ENCODE data around the gene GNAI3.
"Not testable (repeated sequence)": the region's sequence is repeated elsewhere in the genome, so short reads cannot be mapped to it uniquely, and the experiment has no call there.

GNAI3 gene

DNA sequence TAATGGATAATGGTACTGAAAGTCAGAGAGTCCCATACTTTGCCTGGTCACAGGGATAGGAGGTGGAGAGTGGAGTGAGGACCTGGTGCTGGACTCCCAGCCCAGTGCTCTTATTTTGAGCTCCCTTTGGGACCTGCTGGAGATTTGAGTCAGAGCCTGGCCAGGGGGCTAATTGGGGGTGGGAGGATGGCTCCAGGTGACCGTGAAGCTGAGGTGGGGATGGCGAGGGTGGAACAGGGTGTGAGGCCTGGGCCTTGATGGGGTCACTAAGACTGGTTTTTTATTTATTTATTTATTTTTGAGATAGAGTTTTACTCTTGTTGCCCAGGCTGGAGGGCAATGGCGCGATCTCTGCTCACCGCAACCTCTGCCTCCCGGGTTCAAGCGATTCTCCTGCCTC lies 89.0 kb downstream of the GNAI3 start:
- no peak for DNase-seq (ENCODE audit: low spot score)

DNA sequence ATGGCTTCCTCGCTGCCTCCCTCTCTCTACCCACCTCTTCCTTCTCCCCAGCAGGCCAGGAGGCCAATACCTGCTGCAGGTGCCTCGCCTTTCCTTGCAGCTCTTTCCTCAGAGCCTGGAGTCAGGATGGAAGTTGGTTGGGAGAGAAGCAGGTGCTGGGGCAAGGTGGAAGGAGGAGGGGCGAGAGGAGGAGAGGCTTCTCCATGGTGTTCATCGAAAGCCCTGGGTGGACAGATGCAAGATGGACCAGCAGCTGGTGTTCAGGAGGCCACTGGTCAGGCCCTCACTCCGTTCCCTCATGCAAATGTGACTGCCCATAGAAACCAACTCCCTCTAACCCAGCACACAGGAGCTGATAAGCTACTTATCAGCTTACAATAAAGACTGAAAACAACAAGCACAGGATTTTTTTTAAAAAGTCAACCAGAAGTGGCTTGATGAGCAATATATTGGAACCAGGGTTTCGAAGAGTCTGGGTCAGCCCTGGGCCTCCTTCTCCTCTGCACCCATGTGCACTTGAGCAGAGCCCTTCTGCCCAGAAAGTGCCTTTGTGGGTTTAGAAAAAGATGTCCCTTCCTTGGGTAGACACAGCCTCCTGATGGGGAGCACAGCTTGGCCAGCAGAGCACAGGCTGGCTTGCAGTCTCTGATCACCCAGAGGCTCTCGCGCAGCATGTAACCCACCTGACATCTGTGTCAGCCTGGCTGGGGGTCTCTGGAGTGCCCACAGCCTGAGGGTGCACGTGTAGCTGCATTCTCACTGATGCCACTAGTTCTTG lies 90.8 kb downstream of the GNAI3 start:
- no peak for DNase-seq (ENCODE audit: low spot score)

DNA sequence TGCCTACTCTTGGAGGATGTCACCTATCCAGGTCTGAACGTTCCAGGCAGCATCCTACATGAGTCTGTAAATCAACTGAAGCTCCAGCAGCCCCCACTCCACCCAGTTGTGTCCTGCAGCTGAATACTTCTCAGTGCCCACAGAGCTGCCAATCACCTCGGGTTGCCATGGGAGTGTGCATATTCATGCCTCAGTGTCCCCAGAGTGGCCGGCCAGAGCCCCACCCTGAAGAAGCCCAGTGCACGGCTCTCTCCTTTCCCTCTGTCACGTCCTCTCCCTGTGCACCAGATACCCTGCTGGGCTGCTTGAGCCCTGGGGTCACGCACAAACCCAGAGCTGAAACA lies 91.4 kb downstream of the GNAI3 start:
- DNase-seq (ENCODE audit: low spot score) = no peak

DNA sequence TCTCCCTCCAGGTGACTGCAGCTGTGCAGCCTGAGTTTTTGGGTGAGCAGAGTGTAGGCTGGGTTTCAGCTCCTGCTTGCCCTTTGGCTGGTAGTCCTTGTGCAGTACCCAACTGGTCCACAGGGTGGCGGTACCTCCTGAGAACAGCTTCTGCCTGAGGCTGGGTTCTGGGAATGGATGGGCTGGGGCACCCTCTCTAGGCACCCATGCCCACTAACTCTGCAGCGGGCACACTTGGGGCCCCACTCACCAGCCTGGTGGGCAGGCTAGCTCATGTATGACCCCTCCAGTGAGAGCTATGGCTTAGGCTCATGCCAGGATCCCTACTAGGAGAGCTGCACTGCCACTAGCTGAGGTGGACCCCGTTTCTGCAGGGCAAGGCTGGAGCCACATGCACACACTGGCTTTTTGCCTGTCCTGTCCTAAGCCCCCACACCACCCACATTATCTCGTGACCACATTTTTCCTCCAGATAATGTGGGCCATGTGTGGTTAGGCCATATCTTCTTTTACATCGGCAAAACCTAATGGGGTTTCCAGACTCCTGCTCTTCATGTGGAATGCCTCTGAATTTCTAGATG lies 92.0 kb downstream of the GNAI3 start:
- peak; percentile 71 for DNase-seq (ENCODE audit: low spot score)

DNA sequence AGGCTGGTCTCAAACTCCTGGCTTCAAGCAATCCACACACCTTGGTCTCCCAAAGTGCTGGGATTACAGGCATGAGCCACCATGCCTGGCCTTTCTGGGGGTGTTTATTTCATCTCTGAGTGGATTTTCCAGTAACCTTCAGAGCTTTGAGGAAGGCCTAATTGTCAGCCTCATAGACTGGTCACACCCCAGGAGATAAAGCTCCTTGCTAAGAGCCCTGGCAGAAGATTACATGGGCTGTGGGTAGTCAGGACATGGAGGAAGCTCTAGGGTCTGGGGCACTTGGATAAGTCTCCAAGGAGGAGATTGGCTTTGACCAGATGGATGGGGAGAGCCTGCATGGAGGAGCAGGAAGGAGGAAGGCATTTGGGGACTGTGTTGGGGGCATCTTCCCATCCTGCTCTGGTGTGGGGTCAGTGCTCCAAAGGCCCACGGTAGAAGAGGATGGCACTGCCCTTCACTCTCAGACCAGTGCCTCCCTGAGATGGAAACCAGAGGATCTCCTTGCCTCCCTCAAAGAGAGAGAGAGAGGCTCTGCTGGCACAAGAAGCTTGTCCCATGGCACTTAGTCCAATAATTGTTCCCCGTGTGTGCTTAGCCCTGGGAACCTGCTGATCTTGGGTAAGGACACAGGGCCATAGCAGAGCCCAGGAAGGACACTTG lies 92.8 kb downstream of the GNAI3 start:
- DNase-seq (ENCODE audit: low spot score) = no peak

DNA sequence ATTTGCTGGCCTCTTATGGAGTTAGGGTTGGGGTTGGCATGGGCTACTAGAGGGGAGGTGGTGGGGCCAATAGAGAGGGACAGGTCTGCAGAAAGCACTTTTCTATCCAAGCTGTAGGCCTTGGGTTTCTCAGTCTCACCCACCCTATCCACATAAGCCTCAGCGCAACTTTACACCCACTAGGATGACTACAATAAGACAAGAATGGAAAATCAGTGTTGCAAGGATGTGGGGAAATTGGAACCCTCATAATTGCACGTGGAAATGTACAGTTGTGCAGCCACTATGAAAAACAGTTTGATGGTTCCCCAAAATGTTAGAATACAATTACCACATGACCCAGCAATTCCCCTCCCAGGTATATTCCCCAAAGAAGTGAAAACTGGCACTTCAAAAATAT lies 93.4 kb downstream of the GNAI3 start:
- no peak for DNase-seq (ENCODE audit: low spot score)

DNA sequence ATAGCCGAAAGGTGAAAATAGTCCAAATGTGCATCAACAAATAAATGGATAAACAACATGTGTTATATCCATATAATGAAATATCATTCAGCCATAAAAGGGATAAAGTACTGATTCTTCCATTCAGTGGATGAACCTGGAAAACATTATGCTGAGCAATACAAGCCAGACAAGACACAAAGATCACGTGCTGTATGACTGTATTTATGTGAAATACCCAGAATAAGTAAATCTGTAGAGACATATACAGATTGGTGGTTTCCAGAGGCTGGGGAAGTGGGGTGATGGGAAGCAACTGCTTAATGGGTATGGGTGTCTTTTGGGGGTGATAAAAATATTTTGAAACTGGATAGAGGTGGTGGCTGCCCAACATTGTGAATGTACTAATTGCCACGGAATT lies 94.2 kb downstream of the GNAI3 start:
- DNase-seq (ENCODE audit: low spot score) = no peak

DNA sequence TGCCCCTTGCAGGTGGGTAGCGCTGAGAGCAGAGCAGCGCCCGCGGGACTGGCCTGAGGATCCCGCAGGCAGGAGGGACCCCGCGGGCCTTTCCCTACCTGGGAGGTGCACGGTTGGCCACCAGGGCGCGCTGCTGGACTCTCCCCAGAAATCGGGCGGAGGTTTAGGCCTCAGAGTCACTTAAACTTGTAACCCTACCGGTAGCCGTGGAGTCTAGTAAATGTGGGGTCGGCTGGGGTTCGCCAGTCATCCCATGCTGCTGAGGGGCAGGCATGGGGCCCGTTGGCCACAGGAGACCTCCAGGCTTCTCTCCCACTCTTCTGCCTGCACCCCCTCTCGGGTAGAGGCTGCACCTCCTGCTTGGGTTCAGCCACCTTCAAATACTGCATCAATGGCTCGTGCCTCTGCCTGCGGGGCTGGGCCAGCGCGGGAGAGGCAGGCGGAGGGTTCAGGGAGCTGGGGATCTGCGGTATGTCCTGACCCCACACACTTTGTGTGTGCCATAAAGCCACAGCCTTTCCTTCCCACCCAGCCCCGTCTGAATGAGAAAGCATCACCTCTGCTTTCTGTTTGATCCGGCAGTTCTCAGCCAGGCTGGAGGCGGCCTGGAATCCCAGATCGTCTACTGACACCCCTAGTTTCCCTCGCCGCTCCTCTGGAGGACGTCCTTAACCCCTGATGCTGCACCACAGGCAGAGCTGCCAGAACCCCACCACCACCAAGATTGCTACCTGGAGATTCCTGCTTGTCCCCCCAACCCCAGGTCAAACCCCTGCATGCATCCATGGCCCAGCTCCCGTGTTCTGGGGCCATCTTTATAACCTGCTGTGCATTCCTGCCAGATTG lies 95.2 kb downstream of the GNAI3 start:
- DNase-seq (ENCODE audit: low spot score) = peak; percentile 81

DNA sequence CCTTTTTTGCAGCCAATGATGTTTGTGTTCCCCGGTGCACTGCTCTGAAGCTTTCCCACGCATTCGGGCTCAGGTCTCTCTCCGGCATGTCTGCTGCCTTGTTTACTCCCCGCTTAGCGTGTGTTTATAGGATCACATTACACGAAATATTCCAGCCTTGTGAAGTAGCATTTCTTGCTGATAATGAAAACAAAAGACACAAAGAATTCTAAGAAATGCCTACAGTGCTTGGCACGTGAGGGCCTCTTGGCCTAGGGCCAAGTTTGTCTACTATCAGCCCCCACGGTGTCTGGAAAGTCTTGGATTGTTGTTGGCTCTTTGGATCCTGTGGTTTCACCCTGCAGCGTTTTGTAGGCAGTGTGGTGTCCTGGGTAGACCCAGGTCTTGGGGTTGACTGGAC lies 96.3 kb downstream of the GNAI3 start:
- DNase-seq (ENCODE audit: low spot score) = no peak

DNA sequence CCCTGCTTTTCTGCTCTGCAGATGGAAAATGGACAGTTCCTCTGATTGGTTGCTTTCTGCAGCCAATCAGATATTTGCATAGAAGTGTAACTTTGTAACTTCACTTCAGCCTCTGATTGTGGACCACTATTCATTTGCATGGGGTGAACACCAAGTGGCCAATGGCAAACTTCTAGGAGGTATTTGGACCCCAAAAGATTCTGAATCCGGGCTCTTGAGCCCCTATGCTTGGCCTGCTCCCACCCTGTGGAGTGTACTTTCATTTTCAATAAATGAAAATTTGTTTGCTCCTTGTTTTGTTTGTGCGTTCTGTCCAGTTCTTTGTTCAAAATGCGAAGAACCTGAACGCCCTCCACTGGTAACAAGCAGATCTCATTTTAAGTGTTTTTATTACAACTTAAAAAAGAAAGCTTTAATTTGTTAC lies 101.1 kb downstream of the GNAI3 start:
- no peak for DNase-seq (ENCODE audit: low spot score)

DNA sequence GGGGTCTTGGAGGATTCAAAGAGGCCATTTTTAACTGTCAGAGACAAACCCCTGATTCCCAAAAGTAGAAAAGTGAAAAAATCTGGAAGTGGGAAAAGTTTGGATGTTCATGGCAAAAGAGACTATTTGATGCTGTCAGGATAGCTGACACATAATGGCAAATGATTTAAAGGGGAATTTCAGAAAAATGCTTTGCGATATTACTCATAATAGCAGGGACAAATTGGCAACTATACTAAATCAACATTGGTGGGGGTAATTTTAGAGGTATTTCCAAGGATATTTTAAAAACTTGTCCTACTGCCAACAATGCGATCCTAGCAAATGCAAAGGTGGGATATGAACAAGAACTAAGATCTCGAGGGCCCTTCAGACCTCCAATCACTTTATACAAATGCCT lies 102.2 kb downstream of the GNAI3 start:
- DNase-seq (ENCODE audit: low spot score) = no peak

DNA sequence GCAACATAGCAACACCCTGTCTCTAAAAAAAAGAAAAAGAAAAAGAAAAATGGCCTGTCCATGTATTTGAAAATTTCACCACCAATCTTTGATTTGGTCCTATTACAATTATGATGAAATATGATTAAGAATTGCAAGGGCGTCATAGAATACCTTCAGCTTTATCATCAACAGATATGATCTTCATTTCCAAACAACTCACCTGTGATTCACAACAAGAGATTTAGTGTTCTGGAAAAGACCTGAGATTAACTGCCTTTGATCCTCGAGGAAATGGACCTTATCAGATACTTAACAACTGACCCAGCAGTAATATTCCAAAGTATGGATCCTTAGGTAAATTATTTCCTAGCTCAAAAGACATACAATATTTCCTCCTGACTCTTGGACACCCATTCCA lies 104.0 kb downstream of the GNAI3 start:
- DNase-seq (ENCODE audit: low spot score) = no peak

DNA sequence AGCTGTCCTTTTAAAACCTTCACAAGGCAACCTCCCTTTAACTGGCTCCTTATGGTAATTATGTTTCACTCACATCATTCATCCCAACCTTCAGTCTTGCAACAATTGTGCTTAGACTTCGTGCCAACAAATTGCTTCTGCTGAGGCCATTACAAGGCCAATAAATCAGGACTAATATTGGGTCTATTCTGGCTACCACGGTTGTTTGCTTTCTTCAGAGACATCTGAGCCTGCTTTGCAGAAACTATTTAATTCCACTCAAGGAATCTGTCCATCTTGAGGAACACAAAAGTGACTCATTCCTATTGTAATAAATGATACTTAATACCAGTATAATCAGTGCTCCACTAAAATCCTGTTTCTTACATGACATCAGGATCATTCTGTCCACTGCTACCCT lies 104.9 kb downstream of the GNAI3 start:
- no peak for DNase-seq (ENCODE audit: low spot score)

DNA sequence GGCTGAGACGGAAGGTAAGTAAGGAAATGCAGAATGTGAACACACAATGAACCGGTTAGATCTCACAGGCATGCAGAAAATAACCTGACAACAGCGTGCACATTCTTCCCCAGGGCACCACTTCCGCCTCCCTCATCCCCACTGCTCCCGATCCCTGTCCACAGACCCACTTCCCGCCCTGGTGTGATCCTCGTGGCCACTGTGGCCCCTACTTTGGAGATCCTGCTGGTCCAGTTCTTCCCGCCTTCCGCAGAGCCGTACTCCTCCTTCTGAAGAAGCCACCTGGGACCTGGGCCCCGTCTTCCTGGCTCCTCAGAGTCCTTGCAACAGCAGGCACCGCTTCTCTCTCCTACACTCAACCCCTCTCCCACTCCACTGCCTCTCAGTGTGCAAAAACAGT lies 106.1 kb downstream of the GNAI3 start:
- DNase-seq (ENCODE audit: low spot score) = no peak

DNA sequence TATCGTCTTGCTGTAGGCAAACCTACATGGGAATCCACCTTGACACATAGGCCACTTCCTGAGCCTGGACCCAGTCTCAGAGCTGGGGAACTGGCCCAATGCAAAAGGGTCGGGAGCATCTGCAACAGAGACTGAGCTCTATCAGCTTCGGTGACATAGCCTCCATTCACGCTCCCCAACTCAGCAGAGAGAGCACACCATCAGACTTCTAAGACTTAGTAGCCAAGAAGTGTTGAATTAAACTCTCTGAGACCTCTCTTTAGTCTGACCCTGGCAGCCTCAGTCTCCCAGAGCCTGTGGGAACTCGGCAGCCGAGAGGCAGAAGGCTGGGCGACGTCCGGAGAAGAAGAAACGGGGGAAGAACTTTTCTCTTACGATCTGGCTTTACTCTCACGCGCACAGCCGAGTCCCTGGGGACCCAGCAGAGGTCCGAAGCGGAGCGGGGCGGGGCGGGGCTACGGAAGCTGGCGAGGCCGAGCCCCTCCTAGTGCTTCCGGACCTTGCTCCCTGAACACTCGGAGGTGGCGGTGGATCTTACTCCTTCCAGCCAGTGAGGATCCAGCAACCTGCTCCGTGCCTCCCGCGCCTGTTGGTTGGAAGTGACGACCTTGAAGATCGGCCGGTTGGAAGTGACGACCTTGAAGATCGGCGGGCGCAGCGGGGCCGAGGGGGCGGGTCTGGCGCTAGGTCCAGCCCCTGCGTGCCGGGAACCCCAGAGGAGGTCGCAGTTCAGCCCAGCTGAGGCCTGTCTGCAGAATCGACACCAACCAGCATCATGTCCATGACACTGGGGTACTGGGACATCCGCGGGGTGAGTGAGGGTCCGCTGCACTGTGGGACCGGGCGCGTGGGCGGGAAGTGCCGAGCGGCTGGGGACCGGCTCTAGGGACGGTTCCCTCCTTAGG lies 107.5 kb downstream of the GNAI3 start, which contains the start of gene GSTM4:
Gene GSTM4 (plus strand): TSS at position 485 of the 905 bp plus-strand sequence. CDS start 291 bp downstream, at position 776.
- peak; percentile 84 for DNase-seq (ENCODE audit: low spot score)

DNA sequence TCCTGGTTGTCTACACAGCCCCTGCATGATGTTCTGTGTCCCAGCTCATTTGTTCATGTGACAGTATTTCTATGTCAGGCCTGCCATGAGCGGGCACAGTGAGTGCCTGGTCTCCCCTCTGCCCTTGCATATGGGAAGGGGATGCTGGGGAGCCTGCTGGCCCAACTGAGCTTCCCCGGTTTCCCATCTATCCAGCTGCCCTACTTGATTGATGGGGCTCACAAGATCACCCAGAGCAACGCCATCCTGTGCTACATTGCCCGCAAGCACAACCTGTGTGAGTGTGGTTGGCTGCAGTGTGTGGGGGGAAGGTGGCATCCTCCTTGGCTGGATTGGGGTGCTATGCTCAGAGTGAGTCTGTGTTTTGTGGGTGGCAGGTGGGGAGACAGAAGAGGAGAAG lies 109.0 kb downstream of the GNAI3 start:
- no peak for DNase-seq (ENCODE audit: low spot score)

DNA sequence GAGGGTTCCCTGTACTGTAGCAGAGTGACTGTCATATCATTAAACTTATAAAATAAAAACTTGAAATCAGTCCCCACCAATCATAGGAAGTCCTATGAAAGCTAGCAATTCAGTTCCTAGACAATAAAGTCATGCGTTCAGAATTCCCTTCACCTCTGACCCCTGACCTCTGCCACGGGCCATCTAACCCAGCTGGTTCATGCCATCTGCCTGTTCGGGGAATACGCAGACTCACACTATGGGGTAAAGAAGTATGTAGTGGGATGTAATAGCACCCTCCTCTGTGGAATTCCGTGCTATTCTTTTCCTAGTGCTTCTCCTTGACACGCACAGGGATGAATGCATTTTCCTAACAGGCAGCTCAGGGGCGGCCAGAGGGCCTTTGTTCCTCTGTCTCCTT lies 109.6 kb downstream of the GNAI3 start:
- no peak for DNase-seq (ENCODE audit: low spot score)

DNA sequence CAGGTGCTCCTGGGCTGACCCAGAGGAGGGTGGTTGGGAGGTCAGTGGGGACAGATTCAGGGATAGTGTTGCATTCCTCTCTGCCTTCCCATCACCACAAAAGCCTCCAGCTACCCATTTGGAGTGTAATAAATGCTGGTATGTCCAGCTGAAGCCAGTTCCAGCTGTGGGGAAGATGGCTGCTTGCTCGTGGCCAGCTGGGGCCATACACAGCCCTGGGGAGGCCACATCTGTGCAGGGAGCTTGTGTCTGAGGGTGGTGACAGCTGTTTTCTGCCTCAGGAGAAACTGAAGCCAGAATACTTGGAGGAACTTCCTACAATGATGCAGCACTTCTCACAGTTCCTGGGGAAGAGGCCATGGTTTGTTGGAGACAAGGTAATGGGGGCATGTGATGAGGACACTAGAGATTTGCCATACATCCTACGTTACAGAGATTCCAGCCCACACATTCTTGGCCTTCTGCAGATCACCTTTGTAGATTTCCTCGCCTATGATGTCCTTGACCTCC lies 110.2 kb downstream of the GNAI3 start:
- no peak for DNase-seq (ENCODE audit: low spot score)

DNA sequence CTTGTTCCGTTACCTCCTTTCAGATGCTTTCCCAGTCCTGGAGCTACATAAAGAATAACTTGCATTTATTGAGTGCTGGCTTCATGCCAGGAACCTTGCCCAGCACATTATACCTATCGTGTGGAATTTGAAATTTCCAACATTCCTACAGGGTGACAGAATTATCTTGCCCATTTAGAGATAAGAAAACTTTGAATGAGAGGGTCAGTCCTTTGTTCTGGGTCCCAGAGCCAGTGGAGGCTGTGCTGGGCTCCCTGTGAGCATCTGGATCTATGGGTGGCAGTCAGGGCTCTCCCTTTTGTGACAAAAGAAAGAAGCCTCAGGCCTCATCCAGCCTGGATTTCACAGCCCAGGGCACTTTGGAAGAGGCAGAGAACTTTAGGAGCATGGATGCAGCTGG lies 110.7 kb downstream of the GNAI3 start:
- no peak for DNase-seq (ENCODE audit: low spot score)

DNA sequence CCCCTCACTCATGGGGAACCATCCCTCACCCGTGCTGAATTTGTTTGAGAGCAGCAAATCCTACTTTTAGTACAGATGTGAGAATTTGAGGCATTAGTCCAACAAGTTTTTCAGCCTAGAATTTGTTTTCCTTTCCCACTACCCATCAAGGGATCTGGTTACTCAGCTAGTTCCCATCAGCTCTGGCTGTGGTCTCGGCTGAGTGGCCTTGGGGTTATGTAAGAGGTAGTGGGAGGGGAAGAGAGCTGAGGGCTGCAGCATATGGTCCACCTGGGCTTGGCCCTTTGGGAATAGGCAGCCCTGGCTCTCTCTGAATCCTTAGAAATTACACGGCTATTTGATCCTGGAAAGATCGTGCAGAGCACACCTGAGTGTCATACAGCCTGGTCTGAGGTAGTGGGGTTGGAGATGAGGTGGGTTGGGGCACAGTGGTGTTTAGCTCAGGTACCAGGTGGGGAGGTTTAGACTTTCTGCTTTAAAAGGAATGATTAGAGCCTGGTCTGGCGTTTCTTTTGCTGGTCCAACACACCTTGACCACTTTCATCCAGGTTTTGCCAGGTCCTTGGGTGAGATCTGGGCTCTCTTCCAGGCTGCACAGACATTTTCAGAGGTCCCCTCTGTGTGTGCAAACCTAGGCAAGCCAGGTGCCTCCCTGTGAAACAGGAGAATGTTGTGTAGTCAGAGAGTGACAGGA lies 111.7 kb downstream of the GNAI3 start:
- no peak for DNase-seq (ENCODE audit: low spot score)

DNA sequence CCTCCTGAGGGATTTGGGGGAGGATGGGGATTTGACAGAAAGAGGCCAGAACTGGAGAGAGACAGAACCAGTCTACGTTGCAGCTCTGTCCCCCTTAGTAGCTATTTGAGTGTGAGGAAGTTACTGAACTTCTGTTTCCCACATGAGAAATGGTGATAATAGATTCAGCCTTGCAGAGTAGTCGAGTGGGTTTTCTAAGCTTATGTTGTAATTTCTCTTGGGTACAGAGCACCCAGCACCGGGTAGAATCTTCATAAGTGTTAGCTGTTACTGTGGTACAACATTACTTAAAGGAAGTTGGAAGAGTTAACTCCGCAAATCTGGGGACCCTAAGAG lies 112.2 kb downstream of the GNAI3 start:
- not testable (repeated sequence) for DNase-seq (ENCODE audit: low spot score)

All from HuH-7 (cell line).